GM18951 (cell line): Measurements from ENCODE around the gene QRICH1.

Experiments used
- POLR2A ChIP-seq: IDR thresholded peaks from 4 replicates; pipeline ENCODE4 v1.6.1; 2011; ENCODE audit warnings: mild to moderate bottlenecking; ENCODE audit not compliant: insufficient read length, insufficient read depth; ENCODE audit errors: extremely low read depth
- in situ Hi-C: fragments of 300-500 bp; cut with MboI; formaldehyde crosslinking; loops from one replicate; pipeline ENCODE4 v1.12.0; 2022; ENCODE audit warnings: low sequenced_read_pairs, mixed read lengths, inconsistent platforms; ENCODE audit not compliant: unreplicated experiment

The QRICH1 gene

GRCh38 chr3:48984663-48985062 lies 109.2 kb downstream of the QRICH1 start:
- in situ Hi-C loops = no loop called here
- TF ChIP-seq POLR2A = no peak

DNA sequence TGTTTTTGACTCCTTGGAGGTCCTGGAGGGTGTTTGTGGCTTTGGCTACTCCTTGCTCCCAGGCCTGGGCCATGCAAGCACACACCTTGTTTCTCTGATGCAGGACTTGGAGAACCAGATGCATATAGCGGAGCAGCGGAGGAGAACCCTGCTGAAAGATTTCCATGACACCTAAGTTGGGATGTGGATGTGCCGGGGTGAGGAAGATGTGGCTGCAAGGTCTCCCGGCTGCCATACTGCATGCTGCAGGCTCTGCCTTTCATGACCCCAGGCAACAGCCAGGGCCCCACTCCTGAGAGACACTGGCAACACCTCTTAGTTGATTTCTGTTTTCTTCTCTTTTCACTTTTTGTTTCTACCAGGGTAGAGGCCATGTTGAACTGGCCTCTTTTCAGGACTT lies 110.8 kb downstream of the QRICH1 start:
- in situ Hi-C loops = no loop called here
- no peak for TF ChIP-seq POLR2A

- in situ Hi-C loops = no loop called here
- TF ChIP-seq POLR2A = no peak
Measured at GRCh38 chr3:48982686-48983085, 111.2 kb downstream of the QRICH1 start.

- no peak for TF ChIP-seq POLR2A
- in situ Hi-C loops = no loop called here
Measured at GRCh38 chr3:48982016-48982415, 111.9 kb downstream of the QRICH1 start.

DNA sequence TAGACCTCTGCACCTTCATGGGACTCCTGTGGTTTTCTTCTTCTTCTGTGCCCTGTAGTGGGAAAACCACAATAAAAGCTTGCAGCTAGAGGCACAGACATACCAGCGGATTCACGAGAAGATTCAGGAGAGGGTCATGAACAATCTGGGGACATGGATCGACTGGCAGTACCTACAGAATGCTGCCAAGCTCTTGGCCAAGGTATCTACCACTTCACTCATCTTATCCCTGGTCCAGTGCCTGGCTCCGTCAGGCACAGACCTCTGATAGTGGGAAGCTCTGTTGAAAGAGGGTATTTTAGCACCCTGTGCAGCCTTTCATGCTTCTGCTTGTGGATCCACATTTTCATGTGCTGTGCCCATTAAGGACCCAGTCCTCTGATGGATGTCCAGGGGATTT lies 113.6 kb downstream of the QRICH1 start:
- in situ Hi-C loops = no loop called here

More for the DNA sequence above, 113.6 kb downstream of the QRICH1 start:
- TF ChIP-seq POLR2A = no peak
